GM19463 (cell line): ENCODE measurements around the gene TAS1R3.

Source experiments
- ATAC-seq: cut with Tn5 transposase; IDR thresholded peaks from one replicate; pipeline ENCODE4 v1.9.1; 2021; ENCODE audit warnings: mild to moderate bottlenecking, moderate library complexity; ENCODE audit not compliant: unreplicated experiment

The TAS1R3 gene

GRCh38 chr1:1349256-1350012, 18.4 kb downstream of the TAS1R3 start, which contains the start of gene DVL1:
Gene DVL1 (minus strand): TSS chr1:1349418. CDS start chr1:1349065, 353 bp downstream.
- peak; percentile 64 for ATAC-seq

- no peak for ATAC-seq
Observed at GRCh38 chr1:1351511-1352427, 20.7 kb downstream of the TAS1R3 start.

DNA sequence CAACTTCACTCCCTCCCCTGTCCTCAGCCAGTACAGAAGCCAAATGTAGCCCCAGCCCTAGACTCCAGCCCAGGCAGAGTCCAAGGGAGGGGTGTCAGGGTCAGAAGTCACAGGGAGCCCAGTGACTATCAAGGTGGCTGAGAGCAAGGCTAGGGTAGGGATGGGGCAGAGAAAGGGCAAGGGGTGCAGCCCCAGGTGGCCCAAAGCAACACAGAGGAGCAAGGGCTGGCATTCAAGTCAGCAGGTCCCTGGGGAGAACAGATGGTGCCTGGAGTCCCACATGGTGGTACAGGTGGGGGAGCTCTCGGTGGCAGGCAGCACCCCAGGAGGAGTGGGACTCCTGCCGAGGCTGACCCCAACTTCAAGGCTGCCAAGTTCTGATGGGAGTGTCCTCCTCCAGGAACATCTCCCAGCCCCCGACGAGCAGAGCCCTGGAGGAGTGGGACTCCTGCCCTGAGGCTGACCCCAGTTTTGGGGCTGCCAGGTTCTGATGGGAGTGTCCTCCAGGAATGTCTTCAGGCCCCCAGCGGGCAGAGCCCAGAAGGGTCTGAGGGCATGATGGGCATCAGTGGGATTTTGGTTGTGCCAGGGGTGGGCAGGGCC, 21.8 kb downstream of the TAS1R3 start:
- no peak for ATAC-seq

DNA sequence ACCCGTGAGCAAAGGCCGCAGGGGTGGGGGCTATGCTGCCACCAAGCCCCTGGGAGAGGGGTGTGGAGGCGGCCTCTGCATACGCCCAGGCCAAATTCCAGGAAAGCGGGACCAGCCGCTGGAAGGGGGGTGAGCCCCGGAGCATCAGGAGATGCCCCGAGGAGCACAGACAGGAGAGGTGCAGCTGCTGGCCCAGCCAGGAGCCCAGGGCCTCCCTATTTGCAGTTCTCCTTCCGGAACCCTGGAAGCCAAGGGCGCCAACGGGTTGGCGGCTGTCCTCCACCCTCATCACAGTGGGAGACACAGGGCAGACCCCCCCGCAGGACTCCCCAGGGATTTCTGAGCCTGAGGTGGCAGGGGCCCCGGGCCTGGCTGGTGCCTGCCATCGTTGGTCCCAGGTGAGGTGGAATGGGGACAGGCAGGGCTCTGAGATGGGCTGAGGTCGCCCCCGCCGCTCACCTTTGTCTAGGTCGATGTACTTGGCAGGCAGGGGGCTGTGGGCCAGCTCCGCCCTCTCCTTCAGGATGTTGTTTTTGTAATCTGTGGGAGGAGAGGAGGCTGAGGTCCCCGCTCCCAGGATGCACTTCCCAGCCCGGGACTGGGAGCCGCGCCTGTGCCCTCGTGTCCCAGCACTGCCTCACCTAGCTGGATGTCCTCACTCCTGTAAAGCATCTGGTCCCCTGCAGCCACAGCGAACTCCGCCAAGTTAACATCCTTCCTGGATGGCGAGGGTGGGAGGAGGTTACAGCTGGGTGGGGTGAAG, 22.5 kb downstream of the TAS1R3 start:
- ATAC-seq = no peak

DNA sequence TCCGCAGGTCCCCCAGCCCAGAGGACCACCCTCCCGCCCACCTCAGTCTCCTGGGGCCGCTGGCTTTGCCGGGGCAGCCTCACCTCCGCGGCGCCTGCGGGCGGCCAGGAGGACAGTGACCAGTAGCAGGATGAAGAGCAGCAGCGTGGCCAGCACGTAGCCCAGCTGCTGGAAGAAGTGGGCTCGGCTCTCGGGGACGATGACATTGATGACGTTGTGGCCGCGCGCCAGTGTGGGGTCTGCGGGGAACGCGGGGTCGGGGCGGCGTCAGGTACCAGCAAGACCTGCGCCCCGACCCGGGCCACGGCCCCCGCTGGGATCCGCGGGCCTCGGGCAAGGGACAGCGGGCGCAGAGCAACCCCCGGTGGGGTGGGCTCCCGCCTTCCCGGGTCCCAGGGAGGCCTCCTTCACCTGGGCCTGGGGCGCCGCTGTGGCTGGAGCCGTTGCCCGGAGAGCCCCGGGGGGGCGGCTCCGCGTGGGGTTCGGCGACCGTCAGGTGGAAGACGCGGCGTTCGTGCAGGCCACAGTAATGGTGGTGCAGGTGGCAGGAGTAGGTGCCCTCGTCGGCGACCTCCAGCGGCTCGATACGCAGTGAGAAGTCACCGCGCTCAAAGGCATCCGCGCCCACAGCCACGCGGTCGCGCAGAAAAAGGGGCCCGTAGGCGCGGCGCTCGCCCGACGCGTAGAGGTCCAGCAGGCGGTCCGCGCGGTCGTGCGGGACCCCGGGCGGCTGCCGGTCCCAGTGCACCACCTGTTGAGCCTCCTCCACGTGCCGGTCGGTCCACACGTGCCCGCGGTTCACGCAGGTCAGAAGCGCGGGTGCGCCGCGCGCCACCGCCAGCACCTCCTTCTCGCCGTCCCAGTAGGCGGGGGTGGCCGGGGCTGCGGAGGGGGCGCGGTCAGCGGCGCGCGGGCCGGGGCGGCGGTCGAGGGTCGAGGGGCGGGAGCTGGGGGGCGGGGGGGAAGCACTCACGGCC, 23.5 kb downstream of the TAS1R3 start:
- no peak for ATAC-seq

- ATAC-seq = no peak
Observed at GRCh38 chr1:1355416-1355815, 24.3 kb downstream of the TAS1R3 start.

GRCh38 chr1:1356166-1356795, 25.2 kb downstream of the TAS1R3 start:
- ATAC-seq = no peak

- ATAC-seq = no peak
Observed at GRCh38 chr1:1356796-1357401, 25.8 kb downstream of the TAS1R3 start.

DNA sequence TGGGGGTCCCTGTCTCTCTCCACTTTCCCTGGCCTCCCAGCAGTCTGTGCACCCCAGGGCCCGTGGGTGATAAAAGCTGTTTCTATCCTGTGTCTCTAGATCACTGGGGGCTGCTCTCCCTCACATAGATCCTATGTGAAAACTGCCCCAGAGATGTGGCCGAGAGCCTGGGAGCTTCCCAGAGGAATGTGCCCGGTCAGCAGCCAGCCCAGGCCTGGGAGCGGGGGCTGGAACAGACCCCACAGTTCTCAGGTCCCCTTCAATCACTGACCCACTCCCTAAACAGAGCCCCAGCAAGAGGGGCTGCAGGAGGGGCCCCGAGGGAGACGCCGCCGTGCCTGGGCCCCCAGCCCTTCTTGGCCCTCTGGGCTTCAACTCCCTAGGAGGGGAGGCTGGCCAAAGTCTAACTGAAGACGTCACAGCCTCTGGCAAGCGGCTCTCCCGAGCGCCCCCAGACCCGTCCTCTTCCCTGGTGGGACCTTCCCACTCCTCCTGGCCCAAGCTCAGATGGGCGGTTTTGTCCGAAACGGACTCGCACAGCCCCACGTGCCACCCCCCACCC, 26.9 kb downstream of the TAS1R3 start:
- ATAC-seq = no peak

GRCh38 chr1:1358433-1359271, 27.6 kb downstream of the TAS1R3 start, which contains the start of gene MXRA8:
Gene MXRA8 (minus strand): TSS chr1:1358555. CDS start chr1:1358504, 51 bp downstream.
- no peak for ATAC-seq

DNA sequence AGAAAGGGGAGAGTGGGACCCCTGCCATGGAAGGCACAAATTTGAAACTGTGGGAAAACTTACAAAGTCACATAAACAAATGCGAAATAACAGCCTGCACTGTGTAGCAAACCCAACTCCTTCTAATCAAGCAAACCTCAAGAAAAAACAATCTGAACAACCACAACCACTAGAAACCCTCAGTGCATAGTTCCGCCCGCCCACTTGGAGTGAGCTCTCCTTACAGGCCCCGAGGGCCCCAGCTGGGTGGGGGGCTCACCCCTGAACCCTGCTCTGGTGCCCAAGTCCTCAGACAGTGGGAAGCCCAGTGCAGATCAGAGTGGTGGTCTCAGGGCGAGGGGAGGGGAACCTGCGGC, 28.2 kb downstream of the TAS1R3 start:
- no peak for ATAC-seq

DNA sequence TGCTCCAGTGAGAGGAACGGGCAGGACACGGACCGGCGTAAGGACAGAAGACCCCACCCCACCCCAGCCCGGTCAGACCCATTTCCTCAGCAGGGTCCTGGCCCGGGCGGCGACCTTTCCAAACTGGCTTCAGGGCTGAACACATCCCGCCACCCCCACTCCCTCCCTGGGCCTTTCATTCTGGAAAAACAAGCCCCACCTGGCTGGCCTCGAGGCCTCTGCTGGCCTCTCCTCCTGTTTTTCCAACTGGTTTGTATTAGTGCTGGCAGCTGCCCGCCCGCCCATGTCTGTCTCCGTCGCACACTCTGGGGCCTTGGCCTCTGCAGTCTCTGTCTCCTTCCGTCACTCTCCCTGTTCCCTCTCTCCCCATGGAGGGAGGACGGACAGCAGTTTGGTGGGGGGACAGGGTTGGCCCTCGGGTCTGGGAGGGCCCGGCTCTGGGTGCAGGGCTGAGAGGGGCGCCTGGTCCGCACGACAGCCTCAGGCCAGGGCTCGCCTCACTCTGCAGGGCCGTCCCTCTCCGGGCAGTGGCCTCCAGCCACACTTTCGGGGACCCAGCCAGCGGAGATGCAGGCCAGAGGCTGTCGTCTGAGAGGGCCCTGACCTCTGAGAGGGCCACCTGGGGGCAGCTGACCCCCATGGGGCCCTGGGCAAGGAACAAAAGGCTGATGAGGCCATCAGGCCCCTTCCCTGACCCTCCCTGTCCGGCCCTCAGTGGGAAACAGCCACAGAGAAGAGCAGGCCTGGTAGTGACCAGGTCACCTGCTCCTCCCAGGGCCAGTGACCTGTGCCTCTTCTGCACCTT, 28.8 kb downstream of the TAS1R3 start:
- ATAC-seq = no peak

DNA sequence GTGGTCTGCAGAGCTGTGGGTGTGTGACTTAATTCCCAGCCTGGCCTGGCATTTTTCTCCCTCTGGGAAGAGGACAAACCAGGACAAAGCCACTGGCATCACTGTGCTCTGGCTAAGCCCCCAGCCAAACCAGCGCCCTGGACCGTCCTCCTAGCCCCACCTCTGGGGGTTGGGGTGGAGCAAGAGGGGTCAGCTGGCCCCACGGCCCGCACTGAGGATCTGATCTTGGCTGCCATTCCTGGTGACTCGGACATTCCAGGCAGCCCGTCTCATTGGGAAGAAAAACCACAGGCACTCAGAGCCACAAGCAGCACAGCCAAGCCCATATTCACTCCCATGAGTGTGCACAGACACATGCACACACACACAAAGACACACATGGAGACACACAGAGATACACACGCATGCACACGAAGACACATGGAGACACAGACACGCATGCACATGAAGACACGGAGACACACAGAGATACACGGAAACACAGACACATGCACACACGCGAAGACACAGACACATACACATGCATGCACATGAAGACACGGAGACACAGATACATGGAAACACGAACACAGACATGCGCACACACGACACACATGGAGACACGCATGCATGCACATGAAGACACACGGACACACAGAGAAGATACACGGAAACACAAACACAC, 29.6 kb downstream of the TAS1R3 start:
- ATAC-seq = no peak

GRCh38 chr1:1361233-1361981, 30.3 kb downstream of the TAS1R3 start:
- ATAC-seq = no peak

- no peak for ATAC-seq
Observed at GRCh38 chr1:1361982-1362423, 30.9 kb downstream of the TAS1R3 start.
